Fibroblast of villous mesenchyme (primary cell): Measurements from ENCODE around the gene SSBP3. TPM values are rescaled to one million over a fixed set of nuclear protein-coding genes. Genes with fewer than 3 reads are reported as not detected.

Source experiments
- DNase-seq: peaks from one replicate; pipeline ENCODE4 v3.0.0-alpha.2; 2010; ENCODE audit warnings: low read depth
- H3K4me3 ChIP-seq: 2 replicates; pipeline ENCODE4 v1.5.1; 2011; ENCODE audit warnings: low read depth, mild to moderate bottlenecking, low read length
- CTCF ChIP-seq: IDR thresholded peaks from 2 replicates; pipeline ENCODE4 v1.5.1; 2012; ENCODE audit warnings: low read depth, mild to moderate bottlenecking, low read length; ENCODE audit not compliant: insufficient read depth
- total RNA-seq: library from RNA; depleted of rRNA; stranded (reverse); fragments of >200 nt; gene quantifications from 2 replicates; pipeline ENCODE4 v1.2.3, GENCODE V29; 2012

SSBP3 gene
- total RNA-seq, 1 donor, result 15.1 TPM

GRCh38 chr1:54248966-54249365 is 157.2 kb downstream of the SSBP3 start:
- no peak for TF ChIP-seq CTCF
- DNase-seq, result no peak
- no peak overlapping the region for H3K4me3 ChIP-seq

- no peak overlapping the region for H3K4me3 ChIP-seq
- no peak for TF ChIP-seq CTCF
- no peak for DNase-seq
Observed at GRCh38 chr1:54247863-54248515, 158.2 kb downstream of the SSBP3 start.

GRCh38 chr1:54246116-54246721 is 160.0 kb downstream of the SSBP3 start:
- TF ChIP-seq CTCF, result no peak
- DNase-seq, result no peak
- no peak overlapping the region for H3K4me3 ChIP-seq

GRCh38 chr1:54245501-54245900 is 160.7 kb downstream of the SSBP3 start:
- no peak for DNase-seq
- no peak overlapping the region for H3K4me3 ChIP-seq
- no peak for TF ChIP-seq CTCF

- no peak overlapping the region for H3K4me3 ChIP-seq
- no peak for DNase-seq
- no peak for TF ChIP-seq CTCF
Observed at GRCh38 chr1:54244655-54245054, 161.5 kb downstream of the SSBP3 start.

GRCh38 chr1:54243022-54243421 is 163.2 kb downstream of the SSBP3 start:
- H3K4me3 ChIP-seq, result no peak overlapping the region
- TF ChIP-seq CTCF, result no peak
- DNase-seq, result no peak

- H3K4me3 ChIP-seq, result no peak overlapping the region
- TF ChIP-seq CTCF, result no peak
- DNase-seq, result no peak
Observed at GRCh38 chr1:54241364-54241763, 164.8 kb downstream of the SSBP3 start.
